ENCODE results near the gene C1RL.

C1RL gene

DNA sequence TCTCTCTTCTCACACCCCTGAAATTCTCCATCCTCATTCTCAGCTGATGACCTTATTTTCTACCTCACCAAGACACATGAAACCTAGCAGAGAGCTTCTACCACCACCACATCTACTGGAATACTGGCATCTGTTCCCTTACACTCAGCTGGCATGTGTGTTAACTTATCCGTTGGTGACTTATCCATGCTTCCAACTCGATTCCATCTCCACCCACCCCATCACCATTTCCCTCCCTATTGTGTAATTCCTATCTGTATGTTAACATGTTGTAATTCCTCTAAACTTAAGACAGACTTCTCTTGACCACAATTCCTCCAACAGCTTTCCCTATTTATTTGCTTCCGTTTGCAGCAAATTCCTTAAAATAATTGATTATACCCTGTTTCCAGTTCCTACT is 33.1 kb downstream of the C1RL start:
- Histone ChIP-seq H2AFZ (ENCODE audit: low read length) (no peak overlapping the region), H3K79me2 (ENCODE audit: low read length) (no peaks in the 10 kb centered on the region)

GRCh38 chr12:7075518-7075917 is 33.5 kb downstream of the C1RL start:
- Histone ChIP-seq H3K27me3 (replicated peaks; ENCODE audit: insufficient read depth, low read length) (no peaks in the 10 kb centered on the region), H2AFZ (ENCODE audit: low read length) (no peak overlapping the region), H3K27ac (ENCODE audit: low read length) (no peak overlapping the region), H3K4me1 (ENCODE audit: low read length) (no peaks in the 10 kb centered on the region), H4K20me1 (ENCODE audit: insufficient read depth, low read length) (no peaks in the 10 kb centered on the region), H3K79me2 (ENCODE audit: low read length) (no peaks in the 10 kb centered on the region), H3K9me3 (replicated peaks; ENCODE audit: insufficient read depth, low read length) (no peaks in the 10 kb centered on the region), H3K36me3 (replicated peaks; ENCODE audit: insufficient read depth, low read length) (no peaks in the 10 kb centered on the region), H3K9me2 (replicated peaks; ENCODE audit: insufficient read depth, low read length) (no peaks in the 10 kb centered on the region), H3K9ac (ENCODE audit: low read length) (no peak overlapping the region), H3F3A (ENCODE audit: insufficient read depth, low read length) (no peaks in the 10 kb centered on the region), H3K4me2 (ENCODE audit: low read depth, low read length) (no peak overlapping the region), H3K4me3 (ENCODE audit: low read length) (no peak overlapping the region)
- TF ChIP-seq EZH2 (optimal IDR thresholded peaks at IDR 0.05; ENCODE audit: low read depth, low read length) (no peak), EZH2phosphoT487 (IDR thresholded peaks at IDR 0.05; ENCODE audit: low read length) (no peak), CTCF (IDR thresholded peaks at IDR 0.05; ENCODE audit: low read length) (no peak)
- DNase-seq = no peak

More for the DNA sequence above, 33.1 kb downstream of the C1RL start:
- no peak overlapping the region for H3K9ac ChIP-seq (ENCODE audit: low read length)
- TF ChIP-seq EZH2phosphoT487 (IDR thresholded peaks at IDR 0.05; ENCODE audit: low read length) (no peak), CTCF (IDR thresholded peaks at IDR 0.05; ENCODE audit: low read length) (no peak), EZH2 (optimal IDR thresholded peaks at IDR 0.05; ENCODE audit: low read depth, low read length) (no peak)
- no peaks in the 10 kb centered on the region for H3K9me2 ChIP-seq (replicated peaks; ENCODE audit: insufficient read depth, low read length)
- no peaks in the 10 kb centered on the region for H4K20me1 ChIP-seq (ENCODE audit: insufficient read depth, low read length)
- H3K4me1 ChIP-seq (ENCODE audit: low read length) = no peaks in the 10 kb centered on the region
- no peaks in the 10 kb centered on the region for H3K27me3 ChIP-seq (replicated peaks; ENCODE audit: insufficient read depth, low read length)
- DNase-seq = no peak
- H3K4me3 ChIP-seq (ENCODE audit: low read length) = no peak overlapping the region
- no peaks in the 10 kb centered on the region for H3K36me3 ChIP-seq (replicated peaks; ENCODE audit: insufficient read depth, low read length)
- H3K4me2 ChIP-seq (ENCODE audit: low read depth, low read length) = no peak overlapping the region
- no peaks in the 10 kb centered on the region for H3K9me3 ChIP-seq (replicated peaks; ENCODE audit: insufficient read depth, low read length)
- no peaks in the 10 kb centered on the region for H3F3A ChIP-seq (ENCODE audit: insufficient read depth, low read length)
- no peak overlapping the region for H3K27ac ChIP-seq (ENCODE audit: low read length)

GRCh38 chr12:7073946-7074345 is 35.1 kb downstream of the C1RL start:
- H3K36me3 ChIP-seq (replicated peaks; ENCODE audit: insufficient read depth, low read length) = no peaks in the 10 kb centered on the region
- no peak overlapping the region for H3K9ac ChIP-seq (ENCODE audit: low read length)
- H3F3A ChIP-seq (ENCODE audit: insufficient read depth, low read length) = no peaks in the 10 kb centered on the region
- no peaks in the 10 kb centered on the region for H3K27me3 ChIP-seq (replicated peaks; ENCODE audit: insufficient read depth, low read length)
- no peaks in the 10 kb centered on the region for H3K9me3 ChIP-seq (replicated peaks; ENCODE audit: insufficient read depth, low read length)
- H4K20me1 ChIP-seq (ENCODE audit: insufficient read depth, low read length) = no peaks in the 10 kb centered on the region
- H3K4me2 ChIP-seq (ENCODE audit: low read depth, low read length) = no peak overlapping the region
- no peak overlapping the region for H2AFZ ChIP-seq (ENCODE audit: low read length)
- H3K9me2 ChIP-seq (replicated peaks; ENCODE audit: insufficient read depth, low read length) = no peaks in the 10 kb centered on the region
- no peak overlapping the region for H3K27ac ChIP-seq (ENCODE audit: low read length)
- no peaks in the 10 kb centered on the region for H3K79me2 ChIP-seq (ENCODE audit: low read length)
- no peak for DNase-seq
- no peaks in the 10 kb centered on the region for H3K4me1 ChIP-seq (ENCODE audit: low read length)
- TF ChIP-seq EZH2 (optimal IDR thresholded peaks at IDR 0.05; ENCODE audit: low read depth, low read length) = no peak
- no peak for TF ChIP-seq CTCF (IDR thresholded peaks at IDR 0.05; ENCODE audit: low read length)
- TF ChIP-seq EZH2phosphoT487 (IDR thresholded peaks at IDR 0.05; ENCODE audit: low read length) = no peak
- no peak overlapping the region for H3K4me3 ChIP-seq (ENCODE audit: low read length)

All from MM.1S (cell line).